HUES64 (cell line): ENCODE measurements around the gene PCCA.
"Not testable (repeated sequence)": the region's sequence is repeated elsewhere in the genome, so short reads cannot be mapped to it uniquely, and the experiment has no call there.

Source experiments
- H3K27ac ChIP-seq: 2 replicates; pipeline ENCODE4 v1.7.0; 2013; ENCODE audit warnings: low read depth, low read length, inconsistent platforms
- H3K27me3 ChIP-seq: 2 replicates; pipeline ENCODE4 v1.6.1; 2013; ENCODE audit warnings: mild to moderate bottlenecking, low read length; ENCODE audit not compliant: insufficient read depth
- H3K36me3 ChIP-seq: 2 replicates; pipeline ENCODE4 v1.6.1; 2013; ENCODE audit warnings: mild to moderate bottlenecking, low read length; ENCODE audit not compliant: insufficient read depth
- H3K4me1 ChIP-seq: 2 replicates; pipeline ENCODE4 v1.6.1; 2013; ENCODE audit warnings: mild to moderate bottlenecking, low read length, moderate library complexity; ENCODE audit not compliant: insufficient read depth
- H3K4me3 ChIP-seq: 2 replicates; pipeline ENCODE4 v1.5.1; 2013; ENCODE audit warnings: mild to moderate bottlenecking, low read length, moderate library complexity
- H3K9ac ChIP-seq: 2 replicates; pipeline ENCODE4 v1.6.1; 2013; ENCODE audit warnings: mild to moderate bottlenecking, low read depth, low read length
- H3K9me3 ChIP-seq: 2 replicates; pipeline ENCODE4 v1.6.1; 2013; ENCODE audit warnings: low read depth, low read length; ENCODE audit not compliant: insufficient read depth
- WGBS: fragments of 150-250, 120-280 bp; methylation state at CpG from one replicate; pipeline ENCODE4 v1.1.7; 2013; ENCODE audit warnings: missing lambda C conversion rate; 5-methylcytosine and 5-hydroxymethylcytosine counted together

Gene PCCA

DNA sequence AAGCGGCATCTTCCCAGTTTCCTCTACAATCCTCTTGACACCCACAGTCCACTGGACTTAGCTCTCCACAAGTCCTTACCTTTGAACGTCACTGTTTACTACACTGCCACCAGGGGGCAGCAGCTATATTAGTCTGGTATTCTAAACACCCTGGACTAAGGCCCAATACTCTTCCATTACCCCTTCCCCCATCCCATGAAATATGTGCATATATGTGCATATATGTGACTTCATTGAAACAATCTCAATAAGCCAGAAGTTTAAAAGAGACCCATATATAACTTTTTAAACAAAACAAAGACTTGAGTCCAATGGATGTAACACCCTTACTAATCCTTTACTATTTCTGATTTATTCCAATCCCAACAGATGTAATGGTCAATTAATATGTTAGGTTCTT lies 484.2 kb downstream of the PCCA start:
- WGBS: 49% methylated on average over 2 of the region's 2 CpGs
- Histone ChIP-seq H3K9me3 (no peaks in the 10 kb centered on the region), H3K4me1 (no peaks in the 10 kb centered on the region), H3K4me3 (no peak overlapping the region), H3K27ac (no peak overlapping the region), H3K27me3 (no peaks in the 10 kb centered on the region), H3K9ac (no peak overlapping the region), H3K36me3 (no peaks in the 10 kb centered on the region)

DNA sequence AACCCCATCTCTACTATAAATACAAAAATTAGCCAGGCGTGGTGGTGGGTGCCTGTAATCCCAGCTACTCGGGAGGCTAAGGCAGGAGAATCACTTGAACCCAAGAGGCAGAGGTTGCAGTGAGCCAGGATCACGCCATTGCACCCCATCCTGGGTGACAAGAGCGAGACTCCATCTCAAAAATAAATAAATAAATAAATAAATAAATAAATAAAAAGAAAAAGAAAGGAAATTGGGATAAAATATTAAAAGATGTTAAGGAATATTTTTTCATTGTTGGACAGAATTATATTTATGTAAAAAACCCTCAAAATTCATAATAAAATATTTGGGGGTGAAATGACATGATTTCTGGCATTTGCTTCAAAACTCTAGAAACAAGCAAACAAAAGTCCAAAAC lies 488.3 kb downstream of the PCCA start:
- H3K27me3 ChIP-seq, H3K4me1 ChIP-seq, H3K36me3 ChIP-seq, H3K27ac ChIP-seq, H3K9ac ChIP-seq, H3K4me3 ChIP-seq: not testable (repeated sequence)
- WGBS: 96% methylated on average over 2 of the region's 4 CpGs
- peaks cover 10% of the 10 kb centered on the region for H3K9me3 ChIP-seq
